ENCODE results near the gene CD86.
A peak's percentile ranks its signal among the peaks of the same experiment; 100 is the strongest.

Gene CD86

GRCh38 chr3:122060040-122060698 lies 5.0 kb downstream of the CD86 start:
- no peak for DNase-seq

GRCh38 chr3:122063908-122064307 lies 8.7 kb downstream of the CD86 start:
- DNase-seq, result no peak

- DNase-seq, result no peak
Measured at GRCh38 chr3:122064326-122064725, 9.2 kb downstream of the CD86 start.

- DNase-seq, result peak; percentile 1
Measured at GRCh38 chr3:122066331-122067213, 11.4 kb downstream of the CD86 start.

- DNase-seq, result no peak
Measured at GRCh38 chr3:122067214-122067550, 12.0 kb downstream of the CD86 start.

GRCh38 chr3:122067588-122068240 lies 12.6 kb downstream of the CD86 start:
- no peak for DNase-seq

GRCh38 chr3:122074621-122075265 lies 19.6 kb downstream of the CD86 start:
- DNase-seq, result no peak

- DNase-seq, result no peak
Measured at GRCh38 chr3:122076491-122077292, 21.5 kb downstream of the CD86 start.

GRCh38 chr3:122077293-122078234 lies 22.4 kb downstream of the CD86 start:
- DNase-seq, result no peak

GRCh38 chr3:122078235-122078935 lies 23.2 kb downstream of the CD86 start:
- no peak for DNase-seq

- DNase-seq, result no peak
Measured at GRCh38 chr3:122079524-122080206, 24.5 kb downstream of the CD86 start.

GRCh38 chr3:122080207-122080587 lies 25.0 kb downstream of the CD86 start:
- no peak for DNase-seq

- no peak for DNase-seq
Measured at GRCh38 chr3:122081543-122082247, 26.5 kb downstream of the CD86 start.

GRCh38 chr3:122082357-122082756 lies 27.2 kb downstream of the CD86 start:
- no peak for DNase-seq

- DNase-seq, result no peak
Measured at GRCh38 chr3:122084799-122085198, 29.6 kb downstream of the CD86 start.

GRCh38 chr3:122085673-122086072 lies 30.5 kb downstream of the CD86 start:
- DNase-seq, result no peak

GRCh38 chr3:122088531-122088930 lies 33.4 kb downstream of the CD86 start:
- no peak for DNase-seq

GRCh38 chr3:122091602-122092295 lies 36.6 kb downstream of the CD86 start:
- DNase-seq, result no peak
